Activated CD4-positive, alpha-beta T cell treated with anti-CD3 and anti-CD28 coated beads, Interleukin-2, amount 50 U/mL, for 48 hours (primary cell): ENCODE data around the gene ARMC10.
"Not testable (repeated sequence)": the region's sequence is repeated elsewhere in the genome, so short reads cannot be mapped to it uniquely, and the experiment has no call there.

Source experiments
- DNase-seq, 2 experiments: peaks; one replicate each; pipeline ENCODE4 v3.0.0-alpha.2; 2020

ARMC10 gene

DNA sequence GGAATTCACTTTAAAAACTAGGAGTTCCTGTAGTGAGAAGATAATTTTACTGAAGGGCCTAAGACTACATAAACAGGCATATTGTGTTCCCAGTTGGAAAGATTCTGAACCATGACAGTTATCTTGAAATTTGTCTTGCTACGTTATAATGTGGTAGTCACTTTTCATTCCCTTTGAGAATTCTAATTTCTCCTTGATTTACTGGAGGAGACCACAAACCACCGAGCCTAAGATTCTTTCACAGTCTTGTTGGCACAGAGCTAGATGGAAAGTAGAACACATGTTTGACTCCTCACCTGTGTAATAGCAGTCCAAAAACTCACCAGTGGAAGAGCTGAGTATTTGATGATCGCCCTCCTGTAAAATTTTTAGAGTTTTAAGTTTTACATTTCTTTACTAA, 4.9 kb downstream of the ARMC10 start:
- DNase-seq, result no peak

GRCh38 chr7:103080923-103081322, 6.0 kb downstream of the ARMC10 start:
- no peak for DNase-seq

GRCh38 chr7:103082497-103082896, 7.6 kb downstream of the ARMC10 start:
- DNase-seq, result no peak

GRCh38 chr7:103083210-103083609, 8.3 kb downstream of the ARMC10 start:
- no peak for DNase-seq

DNA sequence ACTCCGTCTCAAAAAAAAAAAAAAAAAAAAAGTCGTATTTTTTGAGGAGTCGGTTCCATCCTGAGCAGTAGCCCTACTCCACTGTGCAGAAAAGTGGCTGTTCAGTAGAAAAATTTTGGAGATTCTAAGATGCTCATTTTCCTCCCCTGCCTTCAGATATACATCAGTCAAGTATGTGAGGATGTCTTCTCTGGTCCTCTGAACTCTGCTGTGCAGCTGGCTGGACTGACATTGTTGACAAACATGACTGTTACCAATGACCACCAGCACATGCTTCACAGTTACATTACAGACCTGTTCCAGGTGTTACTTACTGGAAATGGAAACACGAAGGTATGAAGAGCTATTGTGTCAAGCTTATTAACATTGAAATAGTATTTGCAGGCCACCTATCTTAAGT, 17.4 kb downstream of the ARMC10 start:
- not testable (repeated sequence) for DNase-seq

DNA sequence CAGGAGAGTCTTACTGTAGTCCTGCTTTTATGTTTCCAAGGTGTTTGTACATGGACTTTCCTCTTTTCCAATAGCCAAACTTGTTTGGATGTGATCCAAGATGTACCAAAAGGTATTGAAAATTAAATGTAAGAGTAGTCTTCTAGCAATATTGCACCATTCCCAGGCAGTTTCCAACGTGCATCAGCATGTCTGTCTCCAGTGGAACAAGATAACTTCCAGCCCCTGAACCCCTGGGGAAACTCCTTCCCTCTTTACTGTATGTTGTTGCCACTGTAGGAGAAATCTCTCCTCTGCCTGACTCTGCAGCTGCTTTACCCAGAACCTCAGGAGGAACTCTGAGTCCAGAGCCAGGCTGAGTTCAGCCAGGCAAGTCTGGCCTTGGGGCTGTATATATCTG, 18.5 kb downstream of the ARMC10 start:
- DNase-seq, result no peak

- no peak for DNase-seq
These were observed 19.2 kb downstream of the ARMC10 start for GRCh38 chr7:103094102-103094501.

GRCh38 chr7:103095558-103095957, 20.6 kb downstream of the ARMC10 start:
- not testable (repeated sequence) for DNase-seq

- no peak for DNase-seq
These were observed 22.1 kb downstream of the ARMC10 start for GRCh38 chr7:103097041-103097440.

DNA sequence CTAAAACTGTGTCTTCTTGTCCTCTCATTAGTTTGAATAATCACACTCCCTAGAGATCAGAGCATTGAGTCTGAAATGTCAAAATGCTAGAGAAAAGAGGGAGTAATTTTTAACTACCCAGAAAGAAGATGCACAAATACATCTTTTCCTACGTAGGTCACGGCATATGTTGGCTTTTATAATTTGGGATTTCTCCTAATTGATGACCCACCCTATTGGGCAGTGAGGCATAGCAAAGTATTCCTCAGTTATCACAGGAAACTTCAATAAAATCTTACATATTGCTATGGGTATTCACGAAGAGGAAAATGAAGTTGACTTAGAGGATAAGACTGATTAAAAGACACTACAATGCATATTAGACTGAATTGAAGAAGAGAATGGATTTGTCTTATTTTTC, 25.4 kb downstream of the ARMC10 start:
- no peak for DNase-seq

- no peak for DNase-seq
These were observed 26.6 kb downstream of the ARMC10 start for GRCh38 chr7:103101543-103101942.

GRCh38 chr7:103106005-103106702, 31.2 kb downstream of the ARMC10 start:
- no peak for DNase-seq

- not testable (repeated sequence) for DNase-seq
These were observed 31.7 kb downstream of the ARMC10 start for GRCh38 chr7:103106703-103107070.

DNA sequence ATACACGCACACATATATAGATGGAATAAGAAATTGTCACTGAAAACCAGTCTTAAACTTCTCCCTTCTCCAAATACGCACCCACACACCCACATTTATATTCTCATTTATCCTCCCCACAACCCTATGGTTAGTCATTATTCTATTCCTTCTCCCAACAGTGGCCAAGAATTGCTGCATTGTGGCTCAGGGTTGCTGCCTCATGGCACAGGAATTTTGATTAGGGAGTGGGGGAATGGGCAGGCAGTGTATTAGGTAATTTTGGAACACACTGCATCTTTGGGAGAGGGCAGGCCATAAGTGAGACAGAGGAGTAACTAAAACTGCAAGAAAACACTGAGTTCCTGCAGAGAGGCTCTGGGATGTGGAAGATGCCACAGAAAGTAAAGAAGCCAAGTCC, 38.2 kb downstream of the ARMC10 start:
- no peak for DNase-seq

GRCh38 chr7:103114576-103115008, 39.7 kb downstream of the ARMC10 start:
- DNase-seq, result no peak

DNA sequence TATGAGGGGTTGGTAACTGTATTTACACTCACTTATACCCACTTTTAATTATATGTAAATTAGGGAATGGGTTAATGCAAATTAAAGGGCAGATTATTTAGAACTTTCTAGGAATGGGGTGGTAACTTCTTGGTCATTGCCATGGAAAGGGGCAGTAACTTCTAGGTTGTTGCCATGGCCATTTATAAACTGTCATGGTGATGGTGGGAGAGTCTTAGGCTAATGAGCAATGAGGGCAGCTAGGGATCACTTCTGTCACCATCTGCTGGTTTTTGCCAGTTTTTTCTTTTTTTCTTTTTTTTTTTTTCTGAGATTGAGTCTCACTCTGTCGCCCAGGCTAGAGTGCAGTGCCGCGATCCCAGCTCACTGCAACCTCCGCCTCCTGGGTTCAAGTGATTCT, 40.8 kb downstream of the ARMC10 start:
- DNase-seq, result no peak

GRCh38 chr7:103116511-103116910, 41.6 kb downstream of the ARMC10 start:
- DNase-seq, result no peak

GRCh38 chr7:103116991-103117390, 42.1 kb downstream of the ARMC10 start:
- no peak for DNase-seq

DNA sequence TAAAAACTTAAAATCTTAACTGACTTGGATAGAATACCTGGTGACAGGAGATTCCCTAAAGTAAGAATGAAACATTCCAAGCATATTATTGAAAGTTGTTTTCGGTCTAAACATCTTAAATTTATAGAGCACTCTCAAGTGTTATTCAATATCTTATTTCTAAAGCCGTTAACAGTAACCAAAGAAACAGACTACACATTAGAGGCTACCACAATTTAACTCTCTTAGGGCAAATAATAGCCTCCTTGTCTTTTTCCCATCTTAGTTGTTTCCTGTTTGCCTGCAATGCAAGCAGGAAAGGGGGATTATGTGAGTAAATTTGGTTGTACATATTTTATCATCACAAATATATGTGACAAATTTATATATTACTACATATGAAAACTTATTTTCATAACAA, 42.5 kb downstream of the ARMC10 start:
- no peak for DNase-seq

- DNase-seq, result no peak
These were observed 44.9 kb downstream of the ARMC10 start for GRCh38 chr7:103119791-103120291.

DNA sequence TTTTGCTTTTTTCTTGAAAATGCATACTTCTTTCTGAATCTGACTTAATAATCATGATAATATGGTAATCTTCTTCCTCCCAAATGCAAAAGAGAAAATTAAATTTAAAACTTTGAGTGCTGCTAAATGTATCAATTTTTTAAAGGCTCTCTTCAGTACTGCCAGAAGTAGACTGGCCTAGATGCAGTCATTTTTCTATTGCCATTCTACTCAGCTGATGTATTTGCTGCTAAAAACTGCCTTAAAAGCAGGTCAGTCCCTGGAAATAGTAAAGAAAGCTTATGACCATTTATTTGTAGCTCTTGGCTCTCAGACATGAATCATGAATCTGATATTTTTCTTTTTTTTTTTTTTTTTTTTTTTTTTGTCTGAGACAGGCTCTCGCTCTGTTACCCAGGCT, 45.4 kb downstream of the ARMC10 start:
- no peak for DNase-seq

DNA sequence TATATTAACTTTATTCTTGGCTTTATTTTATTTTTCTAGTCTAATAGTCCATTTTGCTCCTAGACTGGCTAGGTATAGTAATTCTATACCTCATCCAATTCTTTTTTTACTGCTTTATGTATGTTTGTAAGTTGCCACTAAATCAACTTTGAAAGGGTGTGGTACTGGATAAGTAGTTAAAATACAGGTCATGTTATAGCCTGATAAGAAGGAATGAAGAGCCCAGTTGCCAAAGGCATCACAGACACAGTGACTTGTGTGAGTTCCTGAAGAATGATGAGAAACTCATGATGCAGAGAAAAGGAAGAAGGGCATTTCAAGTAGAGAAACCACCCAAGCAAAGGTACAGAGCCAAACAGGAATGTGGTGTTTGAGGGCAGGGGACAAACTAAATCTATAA, 46.7 kb downstream of the ARMC10 start:
- DNase-seq, result no peak

- DNase-seq, result no peak
These were observed 48.6 kb downstream of the ARMC10 start for GRCh38 chr7:103123529-103123928.

GRCh38 chr7:103124429-103124979, 49.6 kb downstream of the ARMC10 start:
- no peak for DNase-seq

GRCh38 chr7:103127006-103127405, 52.1 kb downstream of the ARMC10 start:
- no peak for DNase-seq
